NT2/D1 (cell line): ENCODE data around the gene KAZN.

Experiments used
- YY1 ChIP-seq: IDR thresholded peaks from 2 replicates; pipeline ENCODE4 v1.6.1; 2011; ENCODE audit not compliant: insufficient read length, insufficient read depth
- ZNF274 ChIP-seq: IDR thresholded peaks from 2 replicates; pipeline ENCODE4 v1.6.1; 2011; ENCODE audit warnings: mild to moderate bottlenecking, low read depth, low read length

GRCh38 chr1:14957375-14958098, 359.1 kb downstream of the KAZN start:
- TF ChIP-seq ZNF274: no peak
- no peak for TF ChIP-seq YY1
